BLaER1 treated with 17β-estradiol and CSF1 and Interleukin-3, amounts not matched to agents 10 nM and 100 nM (cell line): ENCODE measurements around the gene NTHL1.

Source experiments
- H3K27ac ChIP-seq, 11 experiments: shearing (Covaris generic); formaldehyde crosslinking; 2 replicates each; pipeline ENCODE4 v1.8.1; 2022
- H3K27me3 ChIP-seq, 11 experiments: shearing (Covaris generic); formaldehyde crosslinking; 2 replicates each; pipeline ENCODE4 v1.8.1; 2022
- H3K36me3 ChIP-seq, 11 experiments: shearing (Covaris generic); formaldehyde crosslinking; 2 replicates each; pipeline ENCODE4 v1.8.1; 2022
- H3K4me1 ChIP-seq, 10 experiments: shearing (Covaris generic); formaldehyde crosslinking; 2 replicates each; pipeline ENCODE4 v1.8.1; 2022
- H3K4me2 ChIP-seq, 11 experiments: shearing (Covaris generic); formaldehyde crosslinking; 2 replicates each; pipeline ENCODE4 v1.8.1; 2022
- H3K4me3 ChIP-seq, 10 experiments: shearing (Covaris generic); formaldehyde crosslinking; 2 replicates each; pipeline ENCODE4 v1.8.1; 2022
- H3K9ac ChIP-seq, 11 experiments: shearing (Covaris generic); formaldehyde crosslinking; 2 replicates each; pipeline ENCODE4 v1.8.1; 2022
- H3K9me3 ChIP-seq, 11 experiments: shearing (Covaris generic); formaldehyde crosslinking; replicated peaks in 1 of 11; 2 replicates each; pipeline ENCODE4 v1.8.1; 2022
- H4K20me1 ChIP-seq, 11 experiments: shearing (Covaris generic); formaldehyde crosslinking; 2 replicates each; pipeline ENCODE4 v1.8.1; 2022
- Cebpa-rat ChIP-seq, 11 experiments: shearing (Covaris generic); IDR thresholded peaks; 2 replicates each; pipeline ENCODE4 v1.8.1; 2022

NTHL1 gene

DNA sequence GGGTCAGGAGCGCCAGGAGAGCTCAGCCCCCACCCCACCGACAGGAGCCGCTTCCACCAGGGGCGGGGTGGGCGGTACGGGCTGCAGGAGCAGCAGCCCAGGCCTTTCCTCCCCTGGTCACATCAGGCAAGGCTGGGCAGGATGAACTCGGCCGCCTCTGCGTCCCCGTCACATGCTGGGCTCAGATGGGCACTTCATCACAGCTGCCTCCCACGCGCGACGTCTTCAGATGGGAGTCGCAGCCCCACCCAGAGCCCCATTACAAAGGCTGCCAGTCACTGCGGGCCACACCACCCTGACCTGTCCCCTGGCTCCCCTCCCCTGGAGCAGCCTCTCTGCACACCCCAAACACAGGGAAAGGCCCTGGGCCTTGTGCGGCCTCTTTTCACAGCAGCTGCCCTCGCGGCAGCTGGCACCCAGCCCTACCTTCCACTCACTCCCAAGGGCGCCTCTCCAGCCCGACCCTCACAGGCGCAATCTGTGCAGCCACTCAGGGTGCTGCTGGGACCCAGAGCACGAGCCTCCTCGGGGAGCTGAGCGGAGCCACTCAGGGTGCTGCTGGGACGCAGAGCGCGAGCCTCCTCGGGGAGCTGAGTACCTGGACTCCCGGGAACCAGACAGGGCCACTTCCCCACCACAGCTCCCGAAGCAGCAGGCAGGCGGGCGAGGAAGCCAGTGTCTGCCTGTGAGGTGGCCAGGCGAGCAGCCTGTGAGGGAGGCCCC, 42.7 kb downstream of the NTHL1 start:
- peaks cover 36 to 74% (median 58%) of the 10 kb centered on the region in 11 experiments for H3K36me3 ChIP-seq
- peak overlapping the region; percentile 28 to 99 (median 95) for H3K9ac ChIP-seq
- H3K4me2 ChIP-seq: peak overlapping the region; percentile 94 to 100 (median 98)
- H3K9me3 ChIP-seq: no peaks in the 10 kb centered on the region
- H3K27me3 ChIP-seq: no peaks in the 10 kb centered on the region
- no peak for TF ChIP-seq Cebpa-rat (IDR thresholded peaks at IDR 0.05)
- peaks cover 49 to 55% (median 53%) of the 10 kb centered on the region in 10 experiments for H3K4me1 ChIP-seq
- H4K20me1 ChIP-seq: peaks cover 61 to 95% (median 92%) of the 10 kb centered on the region in 11 experiments
- peak overlapping the region in 9 of 11 experiments; percentile 5 to 94 (median 43); a peak in 15 of 22 replicates for H3K27ac ChIP-seq
- peak overlapping the region in 7 of 10 experiments; percentile 19 to 55 (median 31); a peak in 10 of 20 replicates for H3K4me3 ChIP-seq

DNA sequence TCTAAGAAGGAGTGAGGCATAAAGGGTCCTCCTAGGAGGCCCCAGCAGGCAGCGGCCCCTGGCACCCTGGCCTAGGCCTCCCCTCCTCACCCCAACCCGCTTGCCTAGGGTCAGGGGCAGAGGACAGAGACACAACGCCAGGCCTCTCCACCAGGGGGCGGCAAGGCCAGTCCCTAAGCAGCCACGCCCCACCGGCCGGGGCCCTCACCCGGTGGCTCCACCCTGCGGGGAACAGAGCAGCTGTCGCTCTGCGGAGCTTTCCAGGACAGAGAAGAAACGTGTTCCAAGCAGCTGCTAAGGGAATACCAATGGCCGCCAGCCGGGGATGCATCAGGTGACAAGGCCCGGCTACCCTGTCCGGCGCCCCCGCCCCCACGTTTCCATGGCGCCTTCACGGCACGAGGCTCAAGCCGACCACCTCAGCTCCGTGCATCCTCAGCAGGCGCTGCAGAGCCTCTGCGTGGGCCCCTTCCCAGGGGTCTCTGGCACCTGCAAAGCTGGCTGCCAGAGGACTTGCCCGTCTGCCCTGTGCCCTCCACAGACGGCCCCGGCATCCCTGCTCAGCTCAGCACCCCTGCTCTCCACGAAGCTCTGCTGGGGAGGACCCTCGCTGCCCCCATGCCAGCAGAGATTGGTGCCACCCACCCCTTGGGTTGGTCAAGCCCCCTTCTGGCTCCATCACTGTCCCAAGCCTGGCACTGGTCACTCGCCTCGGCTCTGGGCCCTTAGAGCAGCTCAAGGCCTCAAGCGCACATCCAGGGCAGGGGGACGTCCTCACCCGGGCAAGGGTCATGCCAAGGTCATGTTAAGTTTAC, 43.6 kb downstream of the NTHL1 start:
- no peak for TF ChIP-seq Cebpa-rat (IDR thresholded peaks at IDR 0.05)
- Histone ChIP-seq H3K9ac (peak overlapping the region; percentile 1 to 99 (median 94); a peak in 17 of 22 replicates), H3K36me3 (peaks cover 45 to 84% (median 67%) of the 10 kb centered on the region in 11 experiments), H3K4me2 (peak overlapping the region; percentile 94 to 100 (median 98)), H3K4me3 (peak overlapping the region in 1 of 10 experiments; percentile 31; a peak in 2 of 20 replicates), H4K20me1 (peaks cover 61 to 100% (median 98%) of the 10 kb centered on the region in 11 experiments), H3K4me1 (peaks cover 49 to 55% (median 53%) of the 10 kb centered on the region in 10 experiments), H3K27ac (peak overlapping the region in 6 of 11 experiments; percentile 4 to 94 (median 34); a peak in 8 of 22 replicates), H3K9me3 (no peaks in the 10 kb centered on the region), H3K27me3 (no peaks in the 10 kb centered on the region)

DNA sequence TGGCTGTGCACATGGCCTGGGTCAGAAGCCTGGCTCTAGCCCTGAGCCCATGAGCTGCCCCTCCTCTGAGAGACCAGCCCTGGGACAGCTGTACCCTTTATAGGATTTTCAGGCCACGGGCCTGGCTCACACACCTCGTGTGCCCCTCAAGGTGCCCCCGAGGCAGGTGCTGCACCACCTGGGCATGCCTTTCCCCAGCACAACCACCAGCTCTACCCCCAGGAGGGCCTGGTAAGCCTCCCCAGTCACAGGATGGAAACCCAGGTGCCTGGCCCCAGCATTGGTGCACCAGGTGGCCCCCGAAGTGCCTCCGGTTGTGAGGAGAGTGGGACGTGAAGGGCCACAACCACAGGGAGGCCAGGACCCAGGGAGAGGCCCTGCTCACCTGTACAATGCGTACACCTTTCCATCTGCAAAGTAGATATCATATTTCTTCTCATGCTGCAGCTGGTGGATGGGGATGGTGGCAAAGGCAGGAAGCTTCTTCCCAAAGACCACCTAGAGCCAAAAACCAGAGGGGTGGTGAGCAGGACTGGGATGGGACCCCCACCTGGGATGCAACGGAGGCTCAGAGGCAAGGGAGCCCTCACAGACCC, 44.3 kb downstream of the NTHL1 start:
- Histone ChIP-seq H3K36me3 (peaks cover 52 to 91% (median 74%) of the 10 kb centered on the region in 11 experiments), H3K27me3 (no peaks in the 10 kb centered on the region), H3K4me3 (no peak overlapping the region), H3K9ac (peak overlapping the region in 7 of 11 experiments; percentile 5 to 45 (median 33); a peak in 5 of 22 replicates), H3K9me3 (no peaks in the 10 kb centered on the region), H3K4me2 (peak overlapping the region in 2 of 11 experiments; percentile 16 to 97; a peak in 1 of 22 replicates), H3K27ac (peak overlapping the region in 1 of 11 experiments; percentile 22; a peak in 2 of 22 replicates), H4K20me1 (peaks cover 58 to 100% (median 96%) of the 10 kb centered on the region in 11 experiments), H3K4me1 (peaks cover 45 to 52% (median 49%) of the 10 kb centered on the region in 10 experiments)
- TF ChIP-seq Cebpa-rat (IDR thresholded peaks at IDR 0.05): no peak

DNA sequence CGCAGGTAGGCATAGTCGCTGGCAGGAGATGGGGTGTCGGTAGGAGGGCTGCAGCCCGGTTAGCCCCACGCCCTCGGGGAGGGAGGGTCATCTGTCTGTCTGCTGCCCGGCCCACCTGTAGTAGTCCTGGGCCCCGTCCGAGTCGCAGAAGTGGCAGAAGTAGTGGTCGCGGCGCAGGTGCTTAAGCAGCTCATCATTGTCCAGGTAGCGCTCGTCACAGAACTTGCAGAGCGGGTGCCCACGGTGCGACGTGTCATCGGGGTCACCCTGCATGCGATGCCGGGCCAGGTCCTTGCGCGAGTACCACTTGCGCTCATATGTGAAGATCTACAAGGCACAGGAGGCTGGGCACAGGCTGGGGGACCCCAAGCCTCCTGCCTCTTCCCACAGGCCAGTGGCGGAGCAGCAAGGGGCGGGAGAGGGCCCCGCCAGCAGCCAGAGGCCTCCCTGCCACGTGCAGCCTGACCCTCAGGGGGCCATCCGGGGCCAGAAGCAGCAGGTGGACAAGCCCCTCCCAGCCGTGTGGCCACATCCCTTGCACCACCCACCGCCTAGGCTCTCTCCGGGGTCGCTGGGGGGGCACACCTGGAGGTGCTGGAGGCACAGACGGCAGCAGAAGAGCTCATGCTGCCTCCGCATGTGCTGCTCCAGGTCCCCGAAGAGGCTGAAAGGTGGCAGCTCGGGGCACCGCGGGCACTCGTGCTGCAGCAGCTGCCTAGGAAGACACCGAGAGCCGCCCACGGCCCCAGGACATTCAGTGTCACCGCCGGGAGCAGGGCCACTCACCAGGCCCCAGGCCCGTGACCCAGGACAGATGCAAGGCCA, 45.0 kb downstream of the NTHL1 start:
- H4K20me1 ChIP-seq: peaks cover 51 to 100% (median 96%) of the 10 kb centered on the region in 11 experiments
- no peaks in the 10 kb centered on the region for H3K9me3 ChIP-seq
- no peak overlapping the region for H3K4me2 ChIP-seq
- no peaks in the 10 kb centered on the region for H3K27me3 ChIP-seq
- TF ChIP-seq Cebpa-rat (IDR thresholded peaks at IDR 0.05): no peak
- H3K9ac ChIP-seq: peak overlapping the region in 5 of 11 experiments; percentile 9 to 45 (median 27); a peak in 3 of 22 replicates
- peaks cover 38 to 45% (median 42%) of the 10 kb centered on the region in 10 experiments for H3K4me1 ChIP-seq
- peaks cover 59 to 92% (median 74%) of the 10 kb centered on the region in 11 experiments for H3K36me3 ChIP-seq
- H3K4me3 ChIP-seq: no peak overlapping the region
- no peak overlapping the region; a peak in 1 of 22 replicates for H3K27ac ChIP-seq

DNA sequence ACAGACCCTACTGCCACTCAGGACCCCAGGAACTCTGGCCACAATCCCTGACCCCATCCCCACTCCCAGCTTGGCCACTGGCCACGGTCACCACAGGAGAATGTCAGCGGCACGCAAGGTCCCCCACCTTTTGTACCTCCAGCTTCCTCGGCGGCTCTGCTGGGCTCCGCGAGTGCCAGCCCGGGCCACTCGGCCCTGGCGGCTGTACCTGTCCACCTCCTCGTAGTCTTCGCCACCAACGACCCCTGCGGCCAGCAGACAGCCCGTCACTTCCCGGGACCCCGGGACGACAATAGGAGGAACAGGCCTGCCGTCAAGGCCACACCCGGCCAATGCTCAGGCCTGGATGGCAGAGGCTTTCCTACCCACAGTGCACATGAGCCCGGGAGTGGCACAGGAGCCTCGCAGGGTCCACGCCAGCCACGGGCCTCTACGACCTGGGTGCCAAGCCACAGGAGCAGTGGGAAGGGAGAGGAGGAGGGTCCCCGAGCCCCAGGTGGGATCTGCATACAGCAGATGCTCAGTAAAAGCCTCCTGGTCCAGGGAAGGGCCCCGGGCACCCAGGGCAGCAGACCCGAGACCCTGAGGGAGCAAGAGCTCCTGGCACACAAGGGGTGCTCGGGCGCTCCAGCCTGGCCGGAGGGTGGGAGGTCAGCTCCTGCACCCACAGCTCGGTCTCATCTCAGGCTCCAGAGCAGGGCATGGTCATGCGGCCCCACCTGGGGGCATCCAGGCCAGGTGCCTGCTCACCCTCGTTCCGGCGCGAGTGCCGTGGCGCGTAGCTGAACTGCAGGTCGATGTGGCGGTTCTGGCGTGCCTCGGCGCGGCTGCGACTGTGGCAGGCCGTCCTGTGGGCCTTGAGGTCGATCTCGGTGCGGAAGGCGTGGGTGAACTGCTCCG, 45.9 kb downstream of the NTHL1 start:
- Histone ChIP-seq H3K4me1 (peaks cover 29 to 36% (median 33%) of the 10 kb centered on the region in 10 experiments), H3K9me3 (no peaks in the 10 kb centered on the region), H3K9ac (peak overlapping the region in 2 of 11 experiments; percentile 9 to 18; a peak in 1 of 22 replicates), H3K4me2 (no peak overlapping the region), H3K27ac (no peak overlapping the region), H3K36me3 (peaks cover 69 to 92% (median 78%) of the 10 kb centered on the region in 11 experiments), H4K20me1 (peaks cover 42 to 100% (median 94%) of the 10 kb centered on the region in 11 experiments; a peak in 21 of 22 replicates), H3K27me3 (no peaks in the 10 kb centered on the region), H3K4me3 (no peak overlapping the region)
- TF ChIP-seq Cebpa-rat (IDR thresholded peaks at IDR 0.05): no peak

DNA sequence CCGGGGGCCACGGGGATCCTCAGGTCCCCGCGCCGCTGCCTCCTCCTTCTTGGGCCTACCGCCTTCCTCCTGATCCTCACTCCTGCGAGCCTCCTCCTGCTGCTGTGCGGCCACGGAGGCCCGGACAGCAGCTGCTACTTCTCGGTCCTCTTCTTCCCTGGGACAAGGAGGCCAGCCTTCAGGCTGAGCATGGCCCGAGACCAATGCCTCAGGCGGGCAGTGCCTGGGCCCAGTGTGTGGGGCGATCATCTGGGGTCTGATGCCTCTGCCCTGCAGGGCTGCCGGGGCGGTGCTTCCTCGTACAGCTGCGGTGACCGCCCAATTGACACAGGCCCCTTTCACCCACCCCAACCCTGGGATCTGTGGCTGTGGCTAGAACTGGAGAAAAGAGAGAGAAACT, 46.6 kb downstream of the NTHL1 start:
- TF ChIP-seq Cebpa-rat (IDR thresholded peaks at IDR 0.05): no peak
- Histone ChIP-seq H3K9me3 (no peaks in the 10 kb centered on the region), H4K20me1 (peaks cover 35 to 99% (median 89%) of the 10 kb centered on the region in 11 experiments; a peak in 21 of 22 replicates), H3K4me2 (no peak overlapping the region), H3K36me3 (peaks cover 70 to 94% (median 82%) of the 10 kb centered on the region in 11 experiments), H3K4me3 (no peak overlapping the region), H3K9ac (0 out of 22 replicates have a peak overlapping the region, but pooled peaks of 1 of the 11 experiments have one; percentile 18), H3K27me3 (no peaks in the 10 kb centered on the region), H3K27ac (no peak overlapping the region), H3K4me1 (peaks cover 22 to 29% (median 26%) of the 10 kb centered on the region in 10 experiments)

DNA sequence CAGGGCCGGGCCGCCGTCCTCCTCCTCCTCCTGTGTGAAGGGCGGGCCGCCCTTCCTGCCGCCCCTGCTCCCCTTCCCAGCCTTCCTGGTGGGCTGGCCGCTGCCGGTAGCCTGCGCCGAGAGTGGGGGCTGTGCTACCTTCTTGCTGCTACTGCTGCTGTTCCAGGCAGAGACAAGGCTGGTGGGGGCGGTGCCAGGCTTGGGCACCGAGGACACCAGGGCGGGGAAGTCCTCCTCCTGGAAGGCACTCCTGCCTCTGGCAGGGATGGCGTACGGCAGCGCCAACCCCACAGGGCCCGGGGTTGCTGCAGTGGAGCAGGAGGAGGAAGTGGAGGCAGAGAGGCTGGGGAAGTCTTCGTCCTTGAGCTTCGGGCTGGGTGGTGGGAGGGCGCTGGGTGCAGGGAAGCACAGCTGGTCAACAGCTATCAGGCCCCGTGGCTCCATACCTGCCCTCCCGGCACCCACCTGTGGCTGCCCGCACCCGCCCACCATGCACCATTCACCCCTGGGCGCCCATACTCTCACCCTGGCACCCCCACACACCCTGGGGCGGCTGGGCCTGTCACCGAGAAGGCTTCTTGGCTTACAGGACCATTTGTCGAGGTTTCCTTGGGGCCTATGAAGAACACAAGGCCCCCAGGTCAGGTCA, 47.6 kb downstream of the NTHL1 start:
- Histone ChIP-seq H3K4me3 (no peak overlapping the region), H3K4me2 (no peak overlapping the region), H3K9ac (no peak overlapping the region; a peak in 1 of 22 replicates), H4K20me1 (peaks cover 24 to 94% (median 80%) of the 10 kb centered on the region in 11 experiments; a peak in 21 of 22 replicates), H3K27ac (no peak overlapping the region), H3K27me3 (no peaks in the 10 kb centered on the region), H3K4me1 (peaks cover 11 to 18% (median 16%) of the 10 kb centered on the region in 10 experiments), H3K36me3 (peaks cover 70 to 95% (median 87%) of the 10 kb centered on the region in 11 experiments), H3K9me3 (no peaks in the 10 kb centered on the region)
- TF ChIP-seq Cebpa-rat (IDR thresholded peaks at IDR 0.05): no peak
